Measurements from ENCODE around the gene B4GALNT3.

GRCh38 chr12:468671-469389, 9.1 kb downstream of the B4GALNT3 start:
- TF ChIP-seq POLR2A (IDR thresholded peaks at IDR 0.05; ENCODE audit: low read depth) (no peak), POLR2AphosphoS5 (IDR thresholded peaks at IDR 0.05) (no peak)
- TF ChIP-seq, protein P1, sequence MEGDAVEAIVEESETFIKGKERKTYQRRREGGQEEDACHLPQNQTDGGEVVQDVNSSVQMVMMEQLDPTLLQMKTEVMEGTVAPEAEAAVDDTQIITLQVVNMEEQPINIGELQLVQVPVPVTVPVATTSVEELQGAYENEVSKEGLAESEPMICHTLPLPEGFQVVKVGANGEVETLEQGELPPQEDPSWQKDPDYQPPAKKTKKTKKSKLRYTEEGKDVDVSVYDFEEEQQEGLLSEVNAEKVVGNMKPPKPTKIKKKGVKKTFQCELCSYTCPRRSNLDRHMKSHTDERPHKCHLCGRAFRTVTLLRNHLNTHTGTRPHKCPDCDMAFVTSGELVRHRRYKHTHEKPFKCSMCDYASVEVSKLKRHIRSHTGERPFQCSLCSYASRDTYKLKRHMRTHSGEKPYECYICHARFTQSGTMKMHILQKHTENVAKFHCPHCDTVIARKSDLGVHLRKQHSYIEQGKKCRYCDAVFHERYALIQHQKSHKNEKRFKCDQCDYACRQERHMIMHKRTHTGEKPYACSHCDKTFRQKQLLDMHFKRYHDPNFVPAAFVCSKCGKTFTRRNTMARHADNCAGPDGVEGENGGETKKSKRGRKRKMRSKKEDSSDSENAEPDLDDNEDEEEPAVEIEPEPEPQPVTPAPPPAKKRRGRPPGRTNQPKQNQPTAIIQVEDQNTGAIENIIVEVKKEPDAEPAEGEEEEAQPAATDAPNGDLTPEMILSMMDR (IDR thresholded peaks at IDR 0.05) = no peak
